CD8-positive, alpha-beta memory T cell (primary cell): ENCODE results near the gene KMT5B. TPM values are rescaled to one million over a fixed set of nuclear protein-coding genes. Genes with fewer than 3 reads are reported as not detected.
A peak's percentile ranks its signal among the peaks of the same experiment; 100 is the strongest.

Experiments
- CTCF ChIA-PET: fragments of 350-600 bp; sonication (Branson Sonifier 250); formaldehyde crosslinking; loops from one replicate; lab custom pipeline; 2021; ENCODE audit warnings: antibody characterized with exemption; lab: Charles Lee
- POLR2A ChIA-PET: fragments of 350-600 bp; sonication (Branson Sonifier 250); formaldehyde crosslinking; loops from one replicate; lab custom pipeline; 2021; ENCODE audit warnings: antibody characterized with exemption; lab: Charles Lee
- DNase-seq, 5 donors: peaks; one replicate each; pipeline versions ENCODE4 v3.0.0 to v3.0.0-alpha.2; 2020 to 2022; ENCODE audit warnings: mixed read lengths in 1 of 5
- H3K27ac ChIP-seq: one replicate; pipeline ENCODE4 v1.7.0; 2013; ENCODE audit warnings: low read depth, mild to moderate bottlenecking, low read length, moderate library complexity
- H3K27me3 ChIP-seq: 2 replicates; pipeline ENCODE4 v1.7.0; 2013; ENCODE audit warnings: low read length, mild to moderate bottlenecking; ENCODE audit not compliant: insufficient read depth, poor library complexity, severe bottlenecking
- H3K36me3 ChIP-seq: 2 replicates; pipeline ENCODE4 v1.7.0; 2013; ENCODE audit warnings: mild to moderate bottlenecking, low read length, moderate library complexity; ENCODE audit not compliant: insufficient read depth
- H3K4me1 ChIP-seq: 2 replicates; pipeline ENCODE4 v1.7.0; 2013; ENCODE audit warnings: mild to moderate bottlenecking, low read length, moderate library complexity; ENCODE audit not compliant: insufficient read depth
- H3K4me3 ChIP-seq: 2 replicates; pipeline ENCODE4 v1.7.0; 2013; ENCODE audit warnings: mild to moderate bottlenecking, low read length
- H3K9me3 ChIP-seq: 2 replicates; pipeline ENCODE4 v1.7.0; 2013; ENCODE audit warnings: mild to moderate bottlenecking, low read length
- H3K27ac Mint-ChIP-seq, 8 donors: one replicate each; pipeline ENCODE4 v1.8.0; 2020 to 2021; ENCODE audit warnings: mixed read lengths in 8 of 8, mild to moderate bottlenecking in 6 of 8, inconsistent platforms in 3 of 8, moderate library complexity in 3 of 8
- H3K27me3 Mint-ChIP-seq, 2 donors: one replicate each; pipeline ENCODE4 v1.8.0; 2020 to 2021; ENCODE audit warnings: mixed read lengths in 2 of 2, mild to moderate bottlenecking in 1 of 2, moderate library complexity in 1 of 2
- H3K36me3 Mint-ChIP-seq, 3 donors: one replicate each; pipeline ENCODE4 v1.8.0; 2020 to 2021; ENCODE audit warnings: mixed read lengths in 3 of 3, inconsistent platforms in 1 of 3, mild to moderate bottlenecking in 1 of 3
- H3K4me1 Mint-ChIP-seq, 3 donors: one replicate each; pipeline ENCODE4 v1.8.0; 2020 to 2021; ENCODE audit warnings: mixed read lengths in 3 of 3, inconsistent platforms in 1 of 3, mild to moderate bottlenecking in 1 of 3
- H3K4me3 Mint-ChIP-seq, 7 donors: one replicate each; pipeline ENCODE4 v1.8.0; 2020 to 2021; ENCODE audit warnings: mixed read lengths in 7 of 7, mild to moderate bottlenecking in 6 of 7, moderate library complexity in 4 of 7, inconsistent platforms in 2 of 7
- H3K9me3 Mint-ChIP-seq, 5 donors: one replicate each; pipeline ENCODE4 v1.8.0; 2020 to 2022; ENCODE audit warnings: mixed read lengths in 5 of 5, mild to moderate bottlenecking in 3 of 5, moderate library complexity in 2 of 5, inconsistent platforms in 1 of 5
- polyA plus RNA-seq: library from polyadenylated mRNA; unstranded; fragments of 300-500 nt; fragmentation: Illumina TruSeq; gene quantifications from one replicate; pipeline ENCODE4 v1.2.3, GENCODE V29; 2021
- total RNA-seq, 2 experiments: library from RNA; stranded (reverse); gene quantifications; one replicate each; pipeline ENCODE4 v1.2.3, GENCODE V29; 2021

Gene KMT5B
- total and polyA plus RNA-seq, 3 experiments from 2014 or later, result 21.9 to 49.1 (median 22.6) TPM

GRCh38 chr11:68140496-68141245 lies 72.4 kb downstream of the KMT5B start:
- Mint-ChIP-seq H3K27ac (no peak overlapping the region), H3K4me3 (no peak overlapping the region), H3K36me3 (no peaks in the 10 kb centered on the region), H3K4me1 (peaks cover 4 to 8% (median 7%) of the 10 kb centered on the region in 3 donors), H3K27me3 (no peaks in the 10 kb centered on the region), H3K9me3 (no peaks in the 10 kb centered on the region)
- DNase-seq, result peak in 1 of 5 donors; percentile 5
- peaks cover 11% of the 10 kb centered on the region for H3K4me1 ChIP-seq
- no peak overlapping the region for H3K4me3 ChIP-seq
- no peaks in the 10 kb centered on the region for H3K27me3 ChIP-seq
- H3K27ac ChIP-seq, result no peak overlapping the region
- POLR2A ChIA-PET, result no interaction called here
- H3K9me3 ChIP-seq, result no peaks in the 10 kb centered on the region
- CTCF ChIA-PET, result interaction anchor here (1.2 kb wide), 1 partner anchor 13 kb away, joined by 3 read pairs; no protein-coding TSS in a partner anchor
- no peaks in the 10 kb centered on the region for H3K36me3 ChIP-seq

DNA sequence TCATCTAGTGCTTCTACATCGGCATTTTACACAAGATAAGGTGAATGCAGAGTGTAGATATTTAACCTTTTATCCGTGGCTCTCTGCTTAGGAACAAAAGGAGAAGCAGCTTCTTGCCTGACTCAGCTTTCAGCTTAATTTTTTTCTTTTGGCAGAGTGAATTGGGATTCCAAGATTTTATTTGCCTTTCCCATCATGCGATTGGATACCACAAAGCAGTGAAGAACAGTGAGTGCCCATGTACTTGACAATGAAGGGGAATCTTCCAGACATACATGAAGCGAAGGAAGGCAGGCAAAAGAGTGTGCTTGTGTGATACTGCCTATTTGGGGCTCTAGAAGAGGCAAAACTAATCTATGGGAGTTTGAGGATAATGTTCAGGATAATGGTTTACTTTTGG lies 74.9 kb downstream of the KMT5B start:
- no peaks in the 10 kb centered on the region for H3K9me3 ChIP-seq
- H3K27ac ChIP-seq, result no peak overlapping the region
- Mint-ChIP-seq H3K4me3 (no peak overlapping the region), H3K27me3 (peaks cover 0 to 3% of the 10 kb centered on the region in 2 donors), H3K4me1 (peaks cover 4 to 8% (median 7%) of the 10 kb centered on the region in 3 donors), H3K27ac (no peak overlapping the region), H3K36me3 (no peaks in the 10 kb centered on the region), H3K9me3 (peaks cover 0 to 2% (median 1%) of the 10 kb centered on the region in 5 donors)
- CTCF ChIA-PET, result no interaction called here
- no peak for DNase-seq
- H3K27me3 ChIP-seq, result no peaks in the 10 kb centered on the region
- no peak overlapping the region for H3K4me3 ChIP-seq
- peaks cover 11% of the 10 kb centered on the region for H3K4me1 ChIP-seq
- POLR2A ChIA-PET, result no interaction called here
- no peaks in the 10 kb centered on the region for H3K36me3 ChIP-seq

DNA sequence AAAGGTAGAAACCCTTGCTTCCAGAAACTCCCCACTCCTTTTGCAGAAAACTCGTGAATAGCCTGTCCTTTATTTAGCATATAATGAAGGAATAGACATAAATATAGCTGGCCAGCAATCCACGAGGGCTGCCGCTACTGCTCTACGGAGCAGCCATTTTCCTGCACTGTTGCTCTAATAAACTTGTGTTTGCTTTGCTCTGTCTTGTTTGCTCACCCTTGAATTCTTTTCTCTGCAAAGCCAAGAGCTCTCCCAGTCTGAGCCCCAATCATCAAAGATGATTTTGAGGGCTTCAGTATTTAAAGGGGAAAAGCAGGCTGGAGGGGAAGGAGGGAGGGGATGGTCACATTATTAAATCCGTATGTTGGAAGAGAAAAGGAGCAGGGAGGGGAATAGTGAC lies 75.3 kb downstream of the KMT5B start:
- POLR2A ChIA-PET, result no interaction called here
- H3K27me3 ChIP-seq, result no peaks in the 10 kb centered on the region
- H3K4me3 ChIP-seq, result no peak overlapping the region
- Mint-ChIP-seq H3K36me3 (no peaks in the 10 kb centered on the region), H3K27me3 (peaks cover 0 to 4% of the 10 kb centered on the region in 2 donors), H3K27ac (no peak overlapping the region), H3K4me1 (peaks cover 4 to 8% (median 7%) of the 10 kb centered on the region in 3 donors), H3K4me3 (no peak overlapping the region), H3K9me3 (peaks cover 0 to 2% (median 1%) of the 10 kb centered on the region in 5 donors)
- no peaks in the 10 kb centered on the region for H3K36me3 ChIP-seq
- no peak overlapping the region for H3K27ac ChIP-seq
- DNase-seq, result no peak
- CTCF ChIA-PET, result no interaction called here
- H3K9me3 ChIP-seq, result no peaks in the 10 kb centered on the region
- H3K4me1 ChIP-seq, result peaks cover 11% of the 10 kb centered on the region

DNA sequence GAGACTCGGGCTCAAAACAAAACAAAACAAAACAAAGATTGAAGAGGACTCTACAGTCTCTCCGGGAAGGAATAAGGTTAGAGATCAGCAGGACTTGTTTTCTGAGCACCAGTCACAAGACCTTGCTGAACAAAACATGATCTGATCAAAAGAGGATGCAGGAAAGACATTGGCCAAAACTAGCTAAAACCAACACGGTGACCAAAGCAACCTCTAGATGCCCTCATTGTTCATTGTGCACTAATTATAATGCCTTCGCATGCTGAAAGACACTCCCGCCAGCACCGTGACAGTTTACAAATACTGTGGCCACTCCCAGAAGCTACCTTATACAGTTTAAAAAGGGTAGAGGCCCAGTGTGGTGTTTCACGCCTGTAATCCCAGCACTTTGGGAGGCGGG lies 76.2 kb downstream of the KMT5B start:
- Histone ChIP-seq H3K4me1 (peaks cover 5% of the 10 kb centered on the region), H3K27me3 (no peaks in the 10 kb centered on the region), H3K27ac (no peak overlapping the region), H3K4me3 (no peak overlapping the region), H3K36me3 (no peaks in the 10 kb centered on the region), H3K9me3 (no peaks in the 10 kb centered on the region)
- H3K9me3 Mint-ChIP-seq, result peaks cover 0 to 8% (median 7%) of the 10 kb centered on the region in 5 donors
- H3K27me3 Mint-ChIP-seq, result peaks cover 3 to 5% of the 10 kb centered on the region in 2 donors
- CTCF ChIA-PET, result no interaction called here
- H3K27ac Mint-ChIP-seq, result no peak overlapping the region
- no peak overlapping the region for H3K4me3 Mint-ChIP-seq
- peaks cover 2 to 4% (median 4%) of the 10 kb centered on the region in 3 donors for H3K4me1 Mint-ChIP-seq
- no peaks in the 10 kb centered on the region for H3K36me3 Mint-ChIP-seq
- POLR2A ChIA-PET, result no interaction called here
- DNase-seq, result no peak

DNA sequence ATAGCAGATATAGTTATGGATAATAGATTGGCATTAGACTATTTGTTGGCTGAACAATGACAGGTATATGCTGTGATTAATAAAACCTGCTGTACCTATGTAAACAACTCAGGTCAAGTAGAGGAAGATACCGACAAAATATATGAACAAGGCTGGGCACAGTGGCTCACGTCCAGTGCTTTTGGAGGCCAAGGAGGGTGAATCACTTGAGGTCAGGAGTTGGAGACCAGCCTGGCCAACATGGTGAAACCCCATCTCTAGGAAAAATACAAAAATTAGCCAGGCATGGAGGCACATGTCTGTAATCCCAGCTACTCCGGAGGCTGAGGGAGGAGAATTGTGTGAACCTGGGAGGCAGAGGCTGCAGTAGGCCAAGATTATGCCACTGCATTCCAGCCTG lies 77.9 kb downstream of the KMT5B start:
- H3K4me3 Mint-ChIP-seq, result no peak overlapping the region
- no peaks in the 10 kb centered on the region for H3K4me1 Mint-ChIP-seq
- H3K36me3 Mint-ChIP-seq, result no peaks in the 10 kb centered on the region
- H3K27ac Mint-ChIP-seq, result no peak overlapping the region
- H3K9me3 Mint-ChIP-seq, result peaks cover 0 to 9% (median 8%) of the 10 kb centered on the region in 5 donors
- peaks cover 3 to 5% of the 10 kb centered on the region in 2 donors for H3K27me3 Mint-ChIP-seq
- ChIA-PET CTCF (no interaction called here), POLR2A (no interaction called here)
- no peaks in the 10 kb centered on the region for H3K27me3 ChIP-seq
- no peaks in the 10 kb centered on the region for H3K36me3 ChIP-seq
- H3K4me3 ChIP-seq, result no peak overlapping the region
- H3K27ac ChIP-seq, result no peak overlapping the region
- DNase-seq, result peak in 1 of 5 donors; percentile 8
- H3K4me1 ChIP-seq, result no peaks in the 10 kb centered on the region
- H3K9me3 ChIP-seq, result no peaks in the 10 kb centered on the region

DNA sequence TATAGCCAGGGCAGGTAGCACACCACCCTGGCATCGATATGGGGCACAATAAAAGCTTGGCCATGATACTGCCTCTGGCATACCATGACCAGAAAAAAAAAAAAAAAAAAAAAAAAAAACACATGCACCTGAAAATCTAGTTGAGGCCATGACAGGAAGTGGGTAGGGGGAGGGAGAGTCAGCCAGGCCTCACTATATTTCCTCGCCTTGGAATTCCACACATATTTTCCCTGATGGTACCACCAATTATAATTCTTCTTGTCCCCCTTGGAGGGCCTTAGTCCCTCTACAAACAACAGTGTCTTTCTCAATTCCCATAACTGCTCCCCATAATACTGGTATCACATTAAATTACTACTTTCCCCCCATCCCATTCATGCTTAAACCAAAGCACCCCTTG lies 79.3 kb downstream of the KMT5B start:
- H3K36me3 Mint-ChIP-seq, result no peaks in the 10 kb centered on the region
- peaks cover 14 to 17% of the 10 kb centered on the region in 2 donors for H3K27me3 Mint-ChIP-seq
- H3K27ac Mint-ChIP-seq, result no peak overlapping the region
- Histone ChIP-seq H3K27me3 (peaks cover 8% of the 10 kb centered on the region), H3K27ac (no peak overlapping the region), H3K4me3 (no peak overlapping the region), H3K9me3 (no peaks in the 10 kb centered on the region), H3K36me3 (no peaks in the 10 kb centered on the region), H3K4me1 (no peaks in the 10 kb centered on the region)
- H3K4me3 Mint-ChIP-seq, result no peak overlapping the region
- CTCF ChIA-PET, result interaction anchor here (0.6 kb wide), 1 partner anchor 35 kb away, joined by 4 read pairs; no protein-coding TSS in a partner anchor
- POLR2A ChIA-PET, result no interaction called here
- H3K4me1 Mint-ChIP-seq, result no peaks in the 10 kb centered on the region
- DNase-seq, result no peak
- peaks cover 0 to 9% (median 8%) of the 10 kb centered on the region in 5 donors for H3K9me3 Mint-ChIP-seq

- POLR2A ChIA-PET, result no interaction called here
- CTCF ChIA-PET, result no interaction called here
- H3K36me3 ChIP-seq, result no peaks in the 10 kb centered on the region
- H3K27me3 ChIP-seq, result peaks cover 10% of the 10 kb centered on the region
- Mint-ChIP-seq H3K4me1 (no peaks in the 10 kb centered on the region), H3K9me3 (peaks cover 0 to 9% (median 8%) of the 10 kb centered on the region in 5 donors), H3K36me3 (no peaks in the 10 kb centered on the region), H3K27me3 (peaks cover 20 to 22% of the 10 kb centered on the region in 2 donors), H3K4me3 (no peak overlapping the region), H3K27ac (no peak overlapping the region)
- no peak for DNase-seq
- H3K4me3 ChIP-seq, result no peak overlapping the region
- H3K4me1 ChIP-seq, result no peaks in the 10 kb centered on the region
- H3K9me3 ChIP-seq, result no peaks in the 10 kb centered on the region
- no peak overlapping the region for H3K27ac ChIP-seq
These were observed 83.0 kb downstream of the KMT5B start for GRCh38 chr11:68130121-68130520.

DNA sequence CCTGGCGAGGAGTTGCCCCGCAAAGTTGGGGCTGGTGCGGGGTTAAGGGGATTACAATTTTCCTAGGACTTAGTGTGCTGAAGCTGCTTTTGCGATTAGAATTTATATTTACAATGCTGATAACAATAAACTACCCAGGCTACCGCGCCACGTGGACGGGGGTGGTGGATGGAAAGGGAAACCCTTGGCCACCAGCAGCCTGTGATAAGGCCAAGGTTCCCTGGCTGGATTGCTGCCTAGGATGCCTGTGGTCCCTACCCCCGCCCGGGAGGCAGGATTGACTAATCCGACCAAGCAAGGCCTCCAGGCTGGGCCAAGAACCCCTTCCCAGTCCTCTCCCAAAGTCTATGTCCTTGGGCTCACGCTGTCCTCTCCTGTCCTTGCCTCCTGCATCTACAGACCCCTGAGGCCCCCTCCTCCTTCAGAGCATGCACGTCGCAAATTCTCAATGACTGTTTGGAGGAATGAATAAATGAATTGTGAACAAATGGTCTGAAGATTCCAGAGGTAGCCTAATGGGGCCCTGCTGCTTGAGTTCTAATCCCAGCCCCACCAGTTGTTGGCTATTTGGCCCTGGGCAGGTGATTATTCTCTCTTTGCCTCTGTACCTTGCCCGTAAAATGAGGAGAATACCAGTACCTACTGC lies 84.3 kb downstream of the KMT5B start:
- POLR2A ChIA-PET, result no interaction called here
- H3K27ac ChIP-seq, result peak overlapping the region; percentile 4
- peaks cover 19 to 20% of the 10 kb centered on the region in 2 donors for H3K27me3 Mint-ChIP-seq
- H3K9me3 Mint-ChIP-seq, result peaks cover 0 to 8% (median 7%) of the 10 kb centered on the region in 5 donors
- no peak overlapping the region for H3K4me3 Mint-ChIP-seq
- no peaks in the 10 kb centered on the region for H3K36me3 Mint-ChIP-seq
- H3K4me3 ChIP-seq, result no peak overlapping the region
- H3K4me1 ChIP-seq, result no peaks in the 10 kb centered on the region
- CTCF ChIA-PET, result no interaction called here
- H3K27ac Mint-ChIP-seq, result no peak overlapping the region
- no peaks in the 10 kb centered on the region for H3K36me3 ChIP-seq
- H3K4me1 Mint-ChIP-seq, result no peaks in the 10 kb centered on the region
- H3K27me3 ChIP-seq, result peaks cover 10% of the 10 kb centered on the region
- DNase-seq, result no peak
- no peaks in the 10 kb centered on the region for H3K9me3 ChIP-seq
